ENCODE results near the gene CORO2A. TPM values are rescaled to one million over a fixed set of nuclear protein-coding genes. Genes with fewer than 3 reads are reported as not detected.

The CORO2A gene
- total and polyA plus RNA-seq, 2 of the 4 experiments (the other 2 are of a cell fraction): 1.9 to 2.2 TPM

DNA sequence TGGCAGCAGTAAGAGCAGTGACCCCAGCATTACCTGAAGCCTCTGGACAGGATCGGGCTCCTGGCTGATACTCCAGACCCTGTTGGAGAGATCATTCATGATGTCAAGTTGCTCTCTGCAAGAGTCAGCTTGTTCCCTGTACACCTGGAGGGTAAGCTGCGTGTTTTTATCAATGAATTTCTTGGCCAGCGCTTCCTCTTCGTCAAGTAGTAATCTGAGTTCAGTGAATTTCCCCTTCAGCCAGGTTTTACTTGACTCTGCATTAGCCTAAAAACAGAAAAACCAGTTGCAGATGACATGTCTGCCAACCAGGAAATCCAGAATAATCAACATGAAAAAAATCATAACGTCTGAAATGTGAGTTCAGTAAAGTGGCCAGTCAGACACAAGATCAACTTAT, 92.5 kb downstream of the CORO2A start:
- BruUV-seq (replicated peaks): no TSS peak
- in situ Hi-C loops (cut with MboI; ENCODE audit: low sequenced_read_pairs): no loop called here
- ChIA-PET POLR2A (ENCODE audit: unreplicated experiment) (interaction anchor here (0.5 kb wide), 1 partner anchor 591 kb away, joined by 3 read pairs; no protein-coding TSS in a partner anchor), CTCF (interaction anchor here (1.5 kb wide), 1 partner anchor 10 kb away, joined by 3 read pairs; no protein-coding TSS in a partner anchor)
- Histone ChIP-seq H2AK5ac (ENCODE audit: low read depth, low read length) (no peak overlapping the region), H3K9me3 (ENCODE audit: control insufficient read depth, insufficient read depth, low read length) (no peaks in the 10 kb centered on the region), H2BK20ac (ENCODE audit: low read depth, low read length) (no peak overlapping the region), H3K4ac (ENCODE audit: low read depth, low read length) (no peak overlapping the region), H2AFZ (replicated peaks; ENCODE audit: low read length, poor library complexity) (no peak overlapping the region), H3K4me2 (ENCODE audit: low read depth, low read length) (no peak overlapping the region), H3K4me1 (ENCODE audit: control insufficient read depth, insufficient read depth, low read length) (no peaks in the 10 kb centered on the region), H4K20me1 (ENCODE audit: insufficient read depth, low read length) (no peaks in the 10 kb centered on the region), H3K4me3 (ENCODE audit: insufficient read depth, low read depth, low read length) (no peak overlapping the region), H3K56ac (ENCODE audit: extremely low read depth, insufficient read depth, low read length) (no peak overlapping the region), H3K14ac (replicated peaks; ENCODE audit: low read depth, low read length) (no peak overlapping the region), H2AK9ac (replicated peaks; ENCODE audit: low read depth, low read length, poor library complexity) (no peak overlapping the region), H3K9me1 (ENCODE audit: insufficient read depth, low read length) (no peaks in the 10 kb centered on the region; the same call in 1 of the 2 replicates), H4K5ac (ENCODE audit: low read depth, low read length) (no peak overlapping the region), H4K91ac (ENCODE audit: insufficient read depth, low read depth, low read length) (no peak overlapping the region), H4K8ac (ENCODE audit: low read depth in 2 of 2, low read length in 2 of 2) (no peak overlapping the region), H3K23ac (ENCODE audit: low read depth, low read length) (no peak overlapping the region), H2BK120ac (ENCODE audit: low read depth, low read length) (no peak overlapping the region), H3K79me1 (ENCODE audit: low read depth in 1 of 2, low read length in 2 of 2) (no peaks in the 10 kb centered on the region), H3K27ac (ENCODE audit: insufficient read depth, low read length) (no peak overlapping the region), H3K18ac (ENCODE audit: low read depth, low read length) (no peak overlapping the region), H2BK15ac (ENCODE audit: low read depth, low read length) (no peak overlapping the region), H2BK5ac (ENCODE audit: low read depth, low read length, poor library complexity, severe bottlenecking) (no peak overlapping the region), H3K36me3 (ENCODE audit: control insufficient read depth, insufficient read depth, low read length) (peaks cover 1% of the 10 kb centered on the region; the same call in 1 of the 2 replicates), H3K27me3 (ENCODE audit: control insufficient read depth, insufficient read depth, low read length) (no peaks in the 10 kb centered on the region), H3K9ac (ENCODE audit: low read depth, low read length) (no peak overlapping the region)
- DNase-seq (no peak), ATAC-seq (ENCODE audit: low read depth) (no peak)
- TF ChIP-seq NFE2L2 (IDR thresholded peaks at IDR 0.05; ENCODE audit: low read depth, low read length) (no peak), CHD1 (IDR thresholded peaks at IDR 0.05; ENCODE audit: low read depth, low read length) (no peak), SMC3 (IDR thresholded peaks at IDR 0.05; ENCODE audit: low read depth, low read length) (no peak), MXI1 (IDR thresholded peaks at IDR 0.05; ENCODE audit: borderline replicate concordance, low read depth, low read length) (no peak), FOS (IDR thresholded peaks at IDR 0.05; ENCODE audit: low read depth, low read length) (no peak)
- TF ChIP-seq, protein P1, sequence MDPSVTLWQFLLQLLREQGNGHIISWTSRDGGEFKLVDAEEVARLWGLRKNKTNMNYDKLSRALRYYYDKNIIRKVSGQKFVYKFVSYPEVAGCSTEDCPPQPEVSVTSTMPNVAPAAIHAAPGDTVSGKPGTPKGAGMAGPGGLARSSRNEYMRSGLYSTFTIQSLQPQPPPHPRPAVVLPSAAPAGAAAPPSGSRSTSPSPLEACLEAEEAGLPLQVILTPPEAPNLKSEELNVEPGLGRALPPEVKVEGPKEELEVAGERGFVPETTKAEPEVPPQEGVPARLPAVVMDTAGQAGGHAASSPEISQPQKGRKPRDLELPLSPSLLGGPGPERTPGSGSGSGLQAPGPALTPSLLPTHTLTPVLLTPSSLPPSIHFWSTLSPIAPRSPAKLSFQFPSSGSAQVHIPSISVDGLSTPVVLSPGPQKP (IDR thresholded peaks at IDR 0.05; ENCODE audit: borderline replicate concordance, low read depth, low read length): no peak
- WGBS, 2 experiments (ENCODE audit: extremely low coverage in 2 of 2, insufficient read length in 1 of 2): 100% methylated on average over 1 of the region's 5 CpGs; no CpG with 5 or more reads in 1 of the 2 experiments
- intact Hi-C loops (cut with micrococcal nuclease): loop anchor here (1.0 kb wide), 1 partner anchor 9 kb away; no protein-coding TSS in a partner anchor
- dilution Hi-C loops (cut with HindIII; ENCODE audit: low sequenced_read_pairs, unreplicated experiment): no loop called here

All from IMR-90 (cell line).